Panc1 (cell line): ENCODE results near the gene PXYLP1. TPM values are rescaled to one million over a fixed set of nuclear protein-coding genes. Genes with fewer than 3 reads are reported as not detected.

Source experiments
- ATAC-seq: fragments of 200-7000 bp; cut with Tn5 transposase; 2 replicates; pipeline ENCODE4 v1.9.1; 2020; ENCODE audit warnings: mild to moderate bottlenecking, moderate library complexity
- BruUV-seq: library from RNA; stranded (reverse); fragments of 400-500 nt; replicated peaks from 2 replicates; lab custom pipeline; 2021; lab: Mats Ljungman, UMichigan
- CTCF ChIA-PET: fragments of 300-600 bp; sonication (Branson Sonifier 250); formaldehyde crosslinking; loops from one replicate; lab custom pipeline; 2022; ENCODE audit warnings: antibody characterized with exemption; lab: Charles Lee
- POLR2A ChIA-PET: fragments of 300-600 bp; sonication (Branson Sonifier 250); formaldehyde crosslinking; loops from one replicate; lab custom pipeline; 2022; ENCODE audit warnings: antibody characterized with exemption; lab: Charles Lee
- DNase-seq: peaks from one replicate; pipeline ENCODE4 v3.0.0-alpha.2; 2010; ENCODE audit warnings: low read depth, low spot score
- H3K27ac ChIP-seq: 2 replicates; pipeline ENCODE4 v1.5.1; 2011; ENCODE audit warnings: mild to moderate bottlenecking, low read length, inconsistent platforms
- H3K27me3 ChIP-seq: fragments of 200-500 bp; sonication (Bioruptor generic); 2 replicates; pipeline ENCODE4 v1.6.0; 2014; ENCODE audit warnings: low read length, inconsistent platforms; ENCODE audit not compliant: control insufficient read depth, insufficient read depth
- H3K36me3 ChIP-seq: fragments of 200-500 bp; sonication (Bioruptor generic); 2 replicates; pipeline ENCODE4 v1.5.1; 2014; ENCODE audit warnings: inconsistent platforms, mild to moderate bottlenecking, low read length, moderate library complexity; ENCODE audit not compliant: control insufficient read depth, insufficient read depth
- H3K4me1 ChIP-seq: 2 replicates; pipeline ENCODE4 v1.5.1; 2011; ENCODE audit warnings: inconsistent platforms, mild to moderate bottlenecking, low read length, moderate library complexity; ENCODE audit not compliant: control insufficient read depth, insufficient read depth
- H3K4me3 ChIP-seq, 2 experiments: 2 replicates each; pipeline ENCODE4 v1.5.1; 2011 to 2012; ENCODE audit warnings: low read depth in 2 of 2, low read length in 2 of 2, mild to moderate bottlenecking in 2 of 2, inconsistent platforms in 1 of 2, moderate library complexity in 1 of 2
- H3K9me3 ChIP-seq: fragments of 200-500 bp; sonication (Bioruptor generic); 2 replicates; pipeline ENCODE4 v1.5.1; 2014; ENCODE audit warnings: low read depth, mild to moderate bottlenecking, inconsistent platforms, low read length, moderate library complexity; ENCODE audit not compliant: control insufficient read depth, insufficient read depth
- CTCF ChIP-seq: fragments of 450-650 bp; IDR thresholded peaks from 2 replicates; pipeline ENCODE4 v1.5.1; 2017; ENCODE audit warnings: mild to moderate bottlenecking
- POLR2AphosphoS5 ChIP-seq: IDR thresholded peaks from 2 replicates; pipeline ENCODE4 v1.6.1; 2012; ENCODE audit warnings: mild to moderate bottlenecking, low read depth, low read length, moderate library complexity
- REST ChIP-seq, 2 experiments: IDR thresholded peaks; 2 replicates each; pipeline ENCODE4 v1.6.1; 2011 to 2012; ENCODE audit warnings: low read depth in 2 of 2, control low read depth in 1 of 2, low read length in 1 of 2, mild to moderate bottlenecking in 1 of 2, moderate library complexity in 1 of 2; ENCODE audit not compliant: insufficient read depth in 1 of 2
- SIN3A ChIP-seq: IDR thresholded peaks from 2 replicates; pipeline ENCODE4 v1.6.1; 2012; ENCODE audit warnings: low read depth, mild to moderate bottlenecking, low read length, moderate library complexity, borderline replicate concordance; ENCODE audit not compliant: insufficient read depth
- TCF7L2 ChIP-seq: IDR thresholded peaks from 2 replicates; pipeline ENCODE4 v1.6.1; 2011; ENCODE audit warnings: mild to moderate bottlenecking, low read depth, low read length, inconsistent platforms
- in situ Hi-C: cut with HindIII; loops from 2 replicates; pipeline ENCODE4 v1.10.0; 2016; ENCODE audit warnings: low sequenced_read_pairs, low pct_unique_long_range_greater_than_20kb
- intact Hi-C: fragments of 100-400 bp; cut with micrococcal nuclease; formaldehyde crosslinking; loops from one replicate; pipeline ENCODE4 v1.10.0; 2022; ENCODE audit not compliant: unreplicated experiment
- total RNA-seq: library from RNA; stranded (reverse); gene quantifications from one replicate; pipeline ENCODE4 v1.2.1, GENCODE V29; 2021; ENCODE audit not compliant: unreplicated experiment

Gene PXYLP1
- total RNA-seq, 1 experiment from 2014 or later = 1.4 TPM

GRCh38 chr3:141271279-141272030 is 39.8 kb downstream of the PXYLP1 start:
- no TSS peak for BruUV-seq
- TF ChIP-seq SIN3A (no peak), CTCF (no peak), TCF7L2 (no peak), REST (IDR thresholded peaks at IDR 0.05; ENCODE audit: insufficient read depth in 1 of 2, low read depth in 2 of 2, low read length in 1 of 2) (no peak)
- H3K4me3 ChIP-seq = no peak overlapping the region
- in situ Hi-C loops = no loop called here
- CTCF ChIA-PET = no interaction called here
- intact Hi-C loops = no loop called here
- DNase-seq (no peak), ATAC-seq (no peak)
- H3K4me1 ChIP-seq = no peaks in the 10 kb centered on the region
- H3K27me3 ChIP-seq = peaks cover 2% of the 10 kb centered on the region; the same call in 1 of the 2 replicates
- no peaks in the 10 kb centered on the region for H3K9me3 ChIP-seq
- POLR2A ChIA-PET = no interaction called here
- no peaks in the 10 kb centered on the region for H3K36me3 ChIP-seq
- no peak overlapping the region for H3K27ac ChIP-seq

- POLR2A ChIA-PET = no interaction called here
- no peak for ATAC-seq
Observed at GRCh38 chr3:141272906-141273662, 41.5 kb downstream of the PXYLP1 start.

More at GRCh38 chr3:141272906-141273662, 41.5 kb downstream of the PXYLP1 start:
- no peak overlapping the region for H3K27ac ChIP-seq
- TF ChIP-seq TCF7L2 (no peak), CTCF (no peak), POLR2AphosphoS5 (no peak), REST (IDR thresholded peaks at IDR 0.05; ENCODE audit: insufficient read depth in 1 of 2, low read depth in 2 of 2, low read length in 1 of 2) (no peak), SIN3A (no peak)
- no peaks in the 10 kb centered on the region for H3K9me3 ChIP-seq
- BruUV-seq = no TSS peak
- intact Hi-C loops (no loop called here), in situ Hi-C loops (no loop called here)
- CTCF ChIA-PET = no interaction called here
- H3K36me3 ChIP-seq = no peaks in the 10 kb centered on the region
- no peak for DNase-seq
- no peaks in the 10 kb centered on the region; the same call in 1 of the 2 replicates for H3K27me3 ChIP-seq
- no peaks in the 10 kb centered on the region for H3K4me1 ChIP-seq
- H3K4me3 ChIP-seq = no peak overlapping the region
